Spinal cord (tissue), 10 donors: ENCODE results near the gene BCAS3. TPM values are rescaled to one million over a fixed set of nuclear protein-coding genes. Genes with fewer than 3 reads are reported as not detected.

Experiments used
- DNase-seq, 6 donors: peaks; one replicate each; pipeline versions ENCODE4 v3.0.0 to v3.0.0-alpha.2; 2013 to 2015; ENCODE audit warnings: low spot score in 6 of 6, low read depth in 4 of 6
- H3K27ac ChIP-seq: one replicate; pipeline ENCODE4 v1.5.1; 2013; ENCODE audit warnings: low read depth, low read length, control low read depth
- H3K27me3 ChIP-seq: one replicate; pipeline ENCODE4 v1.6.1; 2013; ENCODE audit warnings: low read length; ENCODE audit not compliant: control insufficient read depth, insufficient read depth
- H3K36me3 ChIP-seq: one replicate; pipeline ENCODE4 v1.6.1; 2013; ENCODE audit warnings: low read length; ENCODE audit not compliant: control insufficient read depth, insufficient read depth
- H3K4me1 ChIP-seq: one replicate; pipeline ENCODE4 v1.6.1; 2013; ENCODE audit warnings: low read length; ENCODE audit not compliant: control insufficient read depth, insufficient read depth
- H3K4me3 ChIP-seq: one replicate; pipeline ENCODE4 v1.5.1; 2013; ENCODE audit warnings: low read depth, low read length, control low read depth
- H3K9me3 ChIP-seq: one replicate; pipeline ENCODE4 v1.6.1; 2013; ENCODE audit warnings: low read length; ENCODE audit not compliant: control insufficient read depth, insufficient read depth
- WGBS: methylation state at CpG from one replicate; pipeline ENCODE4 v1.1.5; 2013; ENCODE audit warnings: missing lambda C conversion rate; ENCODE audit not compliant: insufficient coverage; 5-methylcytosine and 5-hydroxymethylcytosine counted together
- polyA plus RNA-seq, 2 donors: library from polyadenylated mRNA; unstranded; fragments of 120-200 nt; gene quantifications; one replicate each; pipeline ENCODE4 v1.2.1, GENCODE V29; 2013; ENCODE audit not compliant: insufficient read length in 2 of 2
- total RNA-seq, 2 donors: library from RNA; depleted of rRNA in 1 of 2; stranded (reverse); fragments of 120-200 nt in 1 of 2; fragments of >200 nt in 1 of 2; gene quantifications; one replicate each; pipeline versions ENCODE4 v1.2.3 to v1.2.4, GENCODE V29; 2013 to 2014
- donor health status: healthy.

The BCAS3 gene
- total and polyA plus RNA-seq, 4 donors, result 20.5 to 53.4 (median 25.7) TPM

GRCh38 chr17:61403801-61404662 is 726.4 kb downstream of the BCAS3 start:
- Histone ChIP-seq H3K4me1 (peaks cover 76% of the 10 kb centered on the region), H3K27me3 (peaks cover 98% of the 10 kb centered on the region), H3K9me3 (no peaks in the 10 kb centered on the region), H3K27ac (peak overlapping the region; percentile 47), H3K36me3 (peaks cover 2% of the 10 kb centered on the region), H3K4me3 (peak overlapping the region; percentile 34)
- peak in 2 of 6 donors; percentile 47 to 67 for DNase-seq
- 2% methylated on average over 66 of the region's 66 CpGs for WGBS

DNA sequence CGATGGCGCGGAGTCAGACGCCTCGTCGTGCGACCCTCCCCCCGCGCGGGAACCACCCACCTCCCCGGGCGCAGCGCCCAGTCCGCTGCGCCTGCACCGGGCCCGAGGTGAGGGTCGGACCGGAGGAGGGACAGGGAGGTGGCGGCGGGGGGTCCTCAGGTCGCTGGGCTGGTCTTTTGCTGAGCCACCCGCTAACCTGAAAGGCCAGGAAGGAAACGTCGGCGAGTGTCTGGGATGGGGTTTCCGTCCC is 726.9 kb downstream of the BCAS3 start:
- Histone ChIP-seq H3K27me3 (peaks cover 96% of the 10 kb centered on the region), H3K27ac (peak overlapping the region; percentile 47), H3K4me3 (peak overlapping the region; percentile 34), H3K4me1 (peaks cover 75% of the 10 kb centered on the region), H3K36me3 (peaks cover 2% of the 10 kb centered on the region), H3K9me3 (no peaks in the 10 kb centered on the region)
- WGBS, result 2% methylated on average over 27 of the region's 27 CpGs
- no peak for DNase-seq

GRCh38 chr17:61404913-61405685 is 727.4 kb downstream of the BCAS3 start:
- H3K9me3 ChIP-seq, result no peaks in the 10 kb centered on the region
- WGBS, result 3% methylated on average over 71 of the region's 71 CpGs
- peak overlapping the region; percentile 34 for H3K4me3 ChIP-seq
- peak overlapping the region; percentile 25 for H3K27ac ChIP-seq
- peaks cover 79% of the 10 kb centered on the region for H3K4me1 ChIP-seq
- peaks cover 98% of the 10 kb centered on the region for H3K27me3 ChIP-seq
- H3K36me3 ChIP-seq, result peaks cover 2% of the 10 kb centered on the region
- peak in 1 of 6 donors; percentile 38 for DNase-seq

GRCh38 chr17:61405686-61406536 is 728.3 kb downstream of the BCAS3 start:
- WGBS, result 21% methylated on average over 36 of the region's 37 CpGs

DNA sequence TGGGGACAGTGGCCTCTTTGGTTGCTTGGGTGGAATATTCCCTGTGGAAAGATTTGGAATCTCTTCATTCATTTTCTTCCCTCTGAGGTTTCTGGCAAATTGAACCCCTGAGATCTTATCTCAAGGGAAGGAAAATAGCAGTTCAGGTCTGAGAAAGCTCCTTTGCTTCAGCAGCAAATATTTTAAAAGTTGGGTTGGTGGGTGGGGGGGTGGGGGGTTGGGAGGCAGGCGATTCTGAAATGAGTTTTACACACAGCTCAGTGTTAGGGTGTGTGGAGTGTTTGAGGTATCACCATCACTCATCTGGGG is 728.8 kb downstream of the BCAS3 start:
- peaks cover 98% of the 10 kb centered on the region for H3K27me3 ChIP-seq
- peak overlapping the region; percentile 11 for H3K4me3 ChIP-seq
- H3K4me1 ChIP-seq, result peaks cover 85% of the 10 kb centered on the region
- H3K27ac ChIP-seq, result peak overlapping the region; percentile 45
- WGBS, result no CpG with 5 or more reads among the region's 1 CpG
- no peaks in the 10 kb centered on the region for H3K9me3 ChIP-seq
- peaks cover 2% of the 10 kb centered on the region for H3K36me3 ChIP-seq
- no peak for DNase-seq

More at GRCh38 chr17:61405686-61406536, 728.3 kb downstream of the BCAS3 start:
- H3K27me3 ChIP-seq, result peaks cover 98% of the 10 kb centered on the region
- H3K4me1 ChIP-seq, result peaks cover 81% of the 10 kb centered on the region
- H3K36me3 ChIP-seq, result peaks cover 2% of the 10 kb centered on the region
- peak in 1 of 6 donors; percentile 4 for DNase-seq
- H3K9me3 ChIP-seq, result no peaks in the 10 kb centered on the region
- peak overlapping the region; percentile 11 for H3K4me3 ChIP-seq
- peak overlapping the region; percentile 45 for H3K27ac ChIP-seq

- no peak overlapping the region for H3K27ac ChIP-seq
- H3K9me3 ChIP-seq, result no peaks in the 10 kb centered on the region
- no peak for DNase-seq
- peaks cover 86% of the 10 kb centered on the region for H3K4me1 ChIP-seq
- H3K4me3 ChIP-seq, result peak overlapping the region; percentile 6
- H3K36me3 ChIP-seq, result peaks cover 2% of the 10 kb centered on the region
- H3K27me3 ChIP-seq, result peaks cover 98% of the 10 kb centered on the region
- WGBS, result 57% methylated on average over 8 of the region's 8 CpGs
Observed at GRCh38 chr17:61406971-61407911, 729.6 kb downstream of the BCAS3 start.

- H3K4me3 ChIP-seq, result peak overlapping the region; percentile 1
- no peaks in the 10 kb centered on the region for H3K9me3 ChIP-seq
Observed at GRCh38 chr17:61408151-61409041, 730.7 kb downstream of the BCAS3 start.

More at GRCh38 chr17:61408151-61409041, 730.7 kb downstream of the BCAS3 start:
- WGBS, result 15% methylated on average over 35 of the region's 41 CpGs
- peaks cover 92% of the 10 kb centered on the region for H3K27me3 ChIP-seq
- H3K4me1 ChIP-seq, result peaks cover 79% of the 10 kb centered on the region
- peak overlapping the region; percentile 29 for H3K27ac ChIP-seq
- H3K36me3 ChIP-seq, result peaks cover 2% of the 10 kb centered on the region
- DNase-seq, result no peak
